RWPE2 (cell line): ENCODE results near the gene SGMS1.
A peak's percentile ranks its signal among the peaks of the same experiment; 100 is the strongest.
"Not testable (repeated sequence)": the region's sequence is repeated elsewhere in the genome, so short reads cannot be mapped to it uniquely, and the experiment has no call there.

Experiments
- ATAC-seq: fragments of 200-7000 bp; cut with Tn5 transposase; 3 replicates; pipeline ENCODE4 v1.9.1; 2021; ENCODE audit warnings: low read depth
- DNase-seq: peaks from one replicate; pipeline ENCODE4 v3.0.0-alpha.2; 2020; ENCODE audit warnings: low spot score
- H3K27ac ChIP-seq: fragments of 450-650 bp; 2 replicates; pipeline ENCODE4 v1.5.1; 2017; ENCODE audit warnings: mild to moderate bottlenecking; ENCODE audit not compliant: poor library complexity, severe bottlenecking
- H3K27me3 ChIP-seq: fragments of 250-450 bp; sonication (Bioruptor Pico); 2 replicates; pipeline ENCODE4 v1.5.1; 2021; ENCODE audit warnings: mild to moderate bottlenecking, moderate library complexity; ENCODE audit not compliant: insufficient read depth, poor library complexity, severe bottlenecking
- H3K36me3 ChIP-seq: fragments of 250-450 bp; sonication (Bioruptor Pico); 2 replicates; pipeline ENCODE4 v1.5.1; 2020; ENCODE audit warnings: low read depth, mild to moderate bottlenecking, moderate library complexity
- H3K4me1 ChIP-seq: fragments of 250-450 bp; sonication (Bioruptor Pico); 2 replicates; pipeline ENCODE4 v1.5.1; 2021; ENCODE audit warnings: mild to moderate bottlenecking, moderate library complexity; ENCODE audit not compliant: insufficient read depth, poor library complexity, severe bottlenecking
- H3K4me3 ChIP-seq: fragments of 250-450 bp; sonication (Bioruptor Pico); 2 replicates; pipeline ENCODE4 v1.5.1; 2021; ENCODE audit warnings: mild to moderate bottlenecking, moderate library complexity; ENCODE audit not compliant: severe bottlenecking
- H3K9me3 ChIP-seq: fragments of 250-450 bp; sonication (Bioruptor Pico); 2 replicates; pipeline ENCODE4 v1.5.1; 2021; ENCODE audit warnings: mild to moderate bottlenecking, moderate library complexity; ENCODE audit not compliant: severe bottlenecking
- CTCF ChIP-seq: fragments of 450-650 bp; IDR thresholded peaks from one replicate; pipeline ENCODE4 v1.5.1; 2017; ENCODE audit warnings: mild to moderate bottlenecking, moderate library complexity; ENCODE audit not compliant: poor library complexity, severe bottlenecking

The SGMS1 gene

GRCh38 chr10:50536617-50537240, 87.0 kb downstream of the SGMS1 start:
- H3K27ac ChIP-seq: no peak overlapping the region
- no peak for TF ChIP-seq CTCF
- no peak overlapping the region for H3K4me3 ChIP-seq
- no peaks in the 10 kb centered on the region for H3K27me3 ChIP-seq
- ATAC-seq: no peak
- H3K36me3 ChIP-seq: no peaks in the 10 kb centered on the region
- no peak for DNase-seq
- no peaks in the 10 kb centered on the region for H3K9me3 ChIP-seq
- no peaks in the 10 kb centered on the region for H3K4me1 ChIP-seq

- not testable (repeated sequence) for DNase-seq
- peak; percentile 74; the same call in 2 of the 3 replicates for ATAC-seq
These were observed 88.9 kb downstream of the SGMS1 start for GRCh38 chr10:50534748-50535376.

GRCh38 chr10:50533296-50533695, 90.5 kb downstream of the SGMS1 start:
- Histone ChIP-seq H3K36me3 (no peaks in the 10 kb centered on the region), H3K27ac (no peak overlapping the region), H3K27me3 (no peaks in the 10 kb centered on the region), H3K9me3 (no peaks in the 10 kb centered on the region), H3K4me3 (no peak overlapping the region), H3K4me1 (no peaks in the 10 kb centered on the region)
- no peak for TF ChIP-seq CTCF
- DNase-seq (no peak), ATAC-seq (no peak)

More at GRCh38 chr10:50534748-50535376, 88.9 kb downstream of the SGMS1 start:
- H3K4me3 ChIP-seq, H3K27me3 ChIP-seq, H3K9me3 ChIP-seq, H3K27ac ChIP-seq, H3K4me1 ChIP-seq, H3K36me3 ChIP-seq: not testable (repeated sequence)

GRCh38 chr10:50531388-50532077, 92.2 kb downstream of the SGMS1 start:
- TF ChIP-seq CTCF: no peak
- no peaks in the 10 kb centered on the region for H3K4me1 ChIP-seq
- H3K9me3 ChIP-seq: no peaks in the 10 kb centered on the region
- H3K27ac ChIP-seq: no peak overlapping the region
- ATAC-seq (no peak), DNase-seq (no peak)
- H3K4me3 ChIP-seq: no peak overlapping the region
- no peaks in the 10 kb centered on the region for H3K36me3 ChIP-seq
- H3K27me3 ChIP-seq: no peaks in the 10 kb centered on the region

GRCh38 chr10:50529660-50530059, 94.1 kb downstream of the SGMS1 start:
- Histone ChIP-seq H3K36me3 (no peaks in the 10 kb centered on the region), H3K27me3 (no peaks in the 10 kb centered on the region), H3K4me1 (no peaks in the 10 kb centered on the region), H3K4me3 (no peak overlapping the region), H3K9me3 (no peaks in the 10 kb centered on the region), H3K27ac (no peak overlapping the region)
- TF ChIP-seq CTCF: no peak
- ATAC-seq (no peak), DNase-seq (no peak)
